H1 (cell line): ENCODE results near the gene FBXO44.

Experiments used
- POLR2A ChIP-seq, 2 experiments: IDR thresholded peaks; 1 replicate in 1 of 2; 2 replicates in 1 of 2; pipeline ENCODE4 v1.6.1; 2011; ENCODE audit warnings: low read depth in 2 of 2, low read length in 2 of 2, mild to moderate bottlenecking in 2 of 2; ENCODE audit errors: control extremely low read depth in 1 of 2
- ZNF274 ChIP-seq: IDR thresholded peaks from 2 replicates; pipeline ENCODE4 v1.7.0; 2012; ENCODE audit warnings: low read length, borderline replicate concordance; ENCODE audit errors: extremely low read depth

GRCh38 chr1:11639372-11639771 lies 15.3 kb upstream of the FBXO44 start:
- TF ChIP-seq ZNF274 (no peak), POLR2A (IDR thresholded peaks at IDR 0.05; ENCODE audit: control extremely low read depth in 1 of 2, low read depth in 2 of 2, low read length in 2 of 2) (no peak)
